GM21528 (cell line): ENCODE data around the gene CORO6.
"Not testable (repeated sequence)": the region's sequence is repeated elsewhere in the genome, so short reads cannot be mapped to it uniquely, and the experiment has no call there.

ENCODE experiments used
- ATAC-seq: cut with Tn5 transposase; IDR thresholded peaks from one replicate; pipeline ENCODE4 v1.9.1; 2021; ENCODE audit warnings: mild to moderate bottlenecking, moderate library complexity; ENCODE audit not compliant: unreplicated experiment, low FRiP score

Gene CORO6

GRCh38 chr17:29622337-29623282 is at the start of gene CORO6:
Gene CORO6, minus strand, starts transcription at chr17:29622912. Its CDS starts 1,491 bp downstream, at chr17:29621421.
- no peak for ATAC-seq

DNA sequence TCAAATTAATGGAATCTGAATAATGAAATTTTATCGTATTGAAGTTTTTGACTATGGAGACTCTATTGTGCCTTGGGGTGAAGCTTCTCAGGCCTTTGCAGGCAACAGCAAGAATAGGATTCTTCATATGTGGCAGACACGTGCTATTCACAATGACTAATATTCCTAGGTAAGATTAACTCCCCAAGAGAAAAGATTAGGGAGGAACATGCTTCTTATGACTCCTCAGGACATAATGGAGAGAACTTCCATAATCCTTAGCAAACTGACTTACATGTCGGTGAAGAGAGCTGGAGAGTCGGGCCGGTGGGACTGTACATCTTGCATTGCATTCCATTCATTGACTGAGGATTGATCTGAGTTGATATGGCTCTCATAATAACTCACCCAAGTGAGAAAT is 48.9 kb upstream of the CORO6 start:
- no peak for ATAC-seq

DNA sequence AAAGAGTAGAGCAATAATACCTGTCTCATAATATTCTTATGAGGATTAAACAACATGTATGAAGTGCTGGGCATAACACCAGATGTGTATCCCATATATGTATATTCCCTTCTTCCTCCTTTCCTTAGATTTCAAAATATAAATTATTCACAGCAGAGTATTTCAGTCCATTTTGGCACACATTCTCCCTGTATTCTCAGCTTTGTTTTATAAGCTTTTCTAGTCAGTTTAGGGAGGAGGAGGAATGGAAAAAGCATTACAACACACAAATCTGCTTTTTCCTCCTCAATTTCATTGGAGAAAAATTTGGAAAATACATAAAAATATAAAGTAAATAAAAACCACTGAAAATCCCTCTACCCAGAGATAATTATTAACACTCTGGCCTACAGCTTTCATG is 46.6 kb upstream of the CORO6 start:
- no peak for ATAC-seq

GRCh38 chr17:29667969-29668368 is 45.3 kb upstream of the CORO6 start:
- ATAC-seq: no peak

- ATAC-seq: no peak
Observed at GRCh38 chr17:29665481-29665810, 42.7 kb upstream of the CORO6 start.

- ATAC-seq: no peak
Observed at GRCh38 chr17:29664743-29665480, 42.2 kb upstream of the CORO6 start.

GRCh38 chr17:29663155-29663554 is 40.4 kb upstream of the CORO6 start:
- ATAC-seq: no peak

- ATAC-seq: no peak
Observed at GRCh38 chr17:29661213-29661612, 38.5 kb upstream of the CORO6 start.

GRCh38 chr17:29659155-29659554 is 36.4 kb upstream of the CORO6 start:
- no peak for ATAC-seq

DNA sequence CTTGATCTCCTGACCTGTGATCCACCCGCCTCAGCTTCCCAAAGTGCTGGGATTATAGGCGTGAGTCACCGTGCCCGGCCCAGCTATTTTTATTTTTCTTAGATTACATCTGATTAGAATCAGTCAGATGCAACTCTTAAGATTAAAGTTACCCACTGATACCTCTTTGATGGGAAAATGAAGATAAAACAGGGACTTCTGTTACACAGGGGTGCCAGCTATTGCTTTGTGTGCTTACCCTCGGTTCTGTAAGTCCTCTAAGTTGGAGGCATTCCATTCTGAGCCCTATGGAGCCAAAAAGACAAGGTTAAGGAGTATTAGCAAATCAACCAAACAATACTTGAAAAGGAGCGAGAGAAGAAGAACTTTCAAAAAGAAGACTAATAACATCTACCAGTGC is 32.6 kb upstream of the CORO6 start:
- ATAC-seq: no peak

DNA sequence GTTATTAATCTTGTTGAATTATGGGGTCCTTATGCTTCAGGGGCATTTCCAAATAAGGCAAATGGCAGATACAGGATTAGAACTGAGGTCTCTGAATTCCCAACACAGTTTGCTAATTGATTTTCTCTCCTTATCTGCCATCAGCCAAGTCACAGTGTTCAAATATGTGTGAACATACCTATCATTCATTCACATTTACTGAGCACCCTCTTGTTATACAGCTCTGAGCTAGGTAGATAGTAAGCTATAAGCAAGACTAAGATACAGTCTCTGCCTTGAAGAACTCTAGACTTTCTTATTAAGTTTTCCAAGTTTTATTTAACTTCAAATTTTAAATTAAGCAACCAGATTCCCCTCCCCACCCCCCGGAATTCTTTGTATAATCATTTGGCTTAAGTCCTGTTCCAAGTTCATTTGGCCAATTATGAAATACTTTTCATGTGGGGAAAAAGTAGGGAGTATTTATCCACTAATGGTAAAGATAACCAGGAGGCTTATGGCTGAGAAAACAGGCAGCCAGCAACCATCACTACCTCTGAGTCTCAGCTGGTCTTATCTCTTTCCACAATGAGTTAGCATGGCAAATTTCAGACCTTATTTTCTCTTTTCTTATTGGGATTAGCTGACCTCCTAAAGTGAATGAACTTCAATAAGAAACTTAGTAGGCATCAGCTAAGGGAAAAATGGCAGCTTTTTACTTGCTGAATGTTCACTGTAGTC is 31.4 kb upstream of the CORO6 start:
- ATAC-seq: no peak

GRCh38 chr17:29652976-29653375 is 30.3 kb upstream of the CORO6 start:
- ATAC-seq: no peak

GRCh38 chr17:29651913-29652312 is 29.2 kb upstream of the CORO6 start:
- ATAC-seq: not testable (repeated sequence)

DNA sequence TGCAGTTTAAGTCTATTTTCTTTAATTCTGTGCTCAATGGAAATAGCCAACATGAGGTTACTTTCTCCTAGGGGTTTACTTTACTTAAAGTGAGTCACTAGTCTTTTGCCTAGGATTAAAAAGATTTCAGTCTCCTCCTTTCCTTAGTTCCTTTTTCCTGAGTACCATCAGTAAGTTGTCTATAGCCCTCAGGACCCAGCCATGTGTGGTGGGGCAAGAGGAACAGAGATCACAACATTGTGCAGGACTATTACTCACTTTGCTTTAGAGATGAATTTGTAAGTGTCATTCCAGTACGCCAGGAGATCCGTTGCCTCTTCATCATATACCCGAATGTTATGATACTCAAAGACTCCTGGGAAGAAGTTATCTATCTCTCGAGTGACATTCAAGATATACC is 27.7 kb upstream of the CORO6 start:
- ATAC-seq: no peak

DNA sequence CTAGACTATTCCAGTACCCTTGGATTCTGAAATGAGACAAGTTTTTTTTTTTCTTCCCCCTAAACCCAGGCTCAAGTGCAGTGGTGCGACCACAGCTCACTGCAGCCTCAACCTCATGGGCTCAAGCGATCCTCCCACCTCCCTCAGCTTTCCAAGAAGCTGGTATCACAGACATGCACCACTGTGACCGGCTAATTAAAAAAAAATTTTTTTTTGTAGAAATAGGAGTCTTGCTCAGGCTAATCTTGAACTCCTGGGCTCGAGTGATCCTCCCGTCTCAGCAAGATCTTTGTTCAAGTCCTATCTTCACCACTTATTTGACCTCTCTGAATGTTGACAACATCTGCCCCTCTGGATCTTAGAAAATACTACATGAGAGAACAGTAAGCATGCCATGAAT is 26.6 kb upstream of the CORO6 start:
- no peak for ATAC-seq

DNA sequence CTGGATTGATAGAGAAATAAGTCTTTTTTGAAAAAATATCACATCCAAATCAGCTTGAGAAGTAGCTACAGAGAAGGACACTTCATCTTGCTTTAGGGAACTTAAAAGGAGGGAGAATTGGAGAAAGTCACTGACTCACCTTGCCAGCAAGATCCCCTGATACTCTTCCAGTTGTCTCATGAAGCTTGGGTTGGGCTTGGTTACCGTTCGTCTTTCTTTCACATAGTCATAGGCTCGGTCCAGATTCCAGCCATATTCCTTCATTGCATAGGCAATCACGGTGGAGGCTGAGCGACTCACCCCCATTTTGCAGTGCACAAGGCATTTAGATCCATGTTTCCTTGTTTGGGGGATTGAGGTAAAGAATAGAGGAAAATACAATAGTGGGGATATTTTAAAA is 25.3 kb upstream of the CORO6 start:
- no peak for ATAC-seq

DNA sequence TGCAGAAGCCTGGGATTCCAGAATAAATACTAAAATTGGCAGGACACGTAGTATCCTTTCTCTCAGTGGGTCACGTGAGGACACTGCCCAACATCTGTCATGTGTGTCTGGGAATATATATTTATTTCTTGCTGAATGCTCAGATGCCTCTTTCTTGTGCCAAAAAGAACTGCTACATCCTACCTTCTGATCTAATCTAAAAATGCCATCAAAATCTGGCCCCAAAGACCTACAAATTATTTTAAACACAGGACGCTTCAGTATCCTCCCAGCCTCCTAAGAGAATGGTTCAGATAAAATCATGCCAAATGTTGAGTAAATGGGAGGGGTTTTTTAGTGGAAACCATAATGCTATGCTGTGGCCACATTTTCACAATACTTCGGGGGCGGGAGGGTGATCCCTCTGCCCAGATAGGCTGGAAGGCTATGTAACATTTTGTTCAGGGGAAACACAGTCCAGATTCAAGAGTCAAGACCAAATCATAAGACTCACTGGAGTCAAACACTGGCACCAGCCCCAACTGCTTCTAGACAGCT is 22.9 kb upstream of the CORO6 start:
- no peak for ATAC-seq

- ATAC-seq: no peak
Observed at GRCh38 chr17:29643817-29644160, 21.1 kb upstream of the CORO6 start.

- no peak for ATAC-seq
Observed at GRCh38 chr17:29642171-29642611, 19.5 kb upstream of the CORO6 start.

- ATAC-seq: no peak
Observed at GRCh38 chr17:29640981-29641642, 18.4 kb upstream of the CORO6 start.
